ENCODE data around the gene GALNT12.
A peak's percentile ranks its signal among the peaks of the same experiment; 100 is the strongest.

GALNT12 gene

GRCh38 chr9:98796364-98797101, 10.9 kb upstream of the GALNT12 start, which contains the start of gene ANKS6:
TSS of gene ANKS6 (minus strand) at chr9:98796555. CDS start at chr9:98796491, 64 bp downstream.
- TF ChIP-seq CTCF (conservative IDR thresholded peaks at IDR 0.05; ENCODE audit: low read depth, low read length), result peak; percentile 32; the same call in 1 of the 2 replicates
- Histone ChIP-seq H3K4me2 (peak within 1 kb of the TSS; percentile 92), H3K27me3 (ENCODE audit: insufficient read depth, low read depth) (no peaks in the 10 kb centered on the region), H2AFZ (ENCODE audit: low read depth) (peak within 1 kb of the TSS; percentile 94), H4K20me1 (ENCODE audit: insufficient read depth) (no peaks in the 10 kb centered on the region), H3K4me1 (ENCODE audit: low read depth, poor library complexity, severe bottlenecking) (peaks cover 21% of the 10 kb centered on the region), H3K79me2 (ENCODE audit: insufficient read depth, low read depth) (peaks cover 7% of the 10 kb centered on the region; the same call in 1 of the 2 replicates), H3K4me3 (IDR thresholded peaks at IDR 0.05; ENCODE audit: insufficient read depth, low read depth, low read length) (no peak within 1 kb of the TSS), H3K9ac (peak within 1 kb of the TSS; percentile 38; the same call in 1 of the 2 replicates), H3K36me3 (ENCODE audit: insufficient read depth) (no peaks in the 10 kb centered on the region), H3K27ac (no peak within 1 kb of the TSS)

GRCh38 chr9:98797491-98797890, 10.0 kb upstream of the GALNT12 start:
- H3K4me2 ChIP-seq, result no peak overlapping the region
- no peaks in the 10 kb centered on the region for H3K27me3 ChIP-seq (ENCODE audit: insufficient read depth, low read depth)
- no peak overlapping the region for H3K4me3 ChIP-seq (IDR thresholded peaks at IDR 0.05; ENCODE audit: insufficient read depth, low read depth, low read length)
- no peak overlapping the region for H3K27ac ChIP-seq
- H3K79me2 ChIP-seq (ENCODE audit: insufficient read depth, low read depth), result peaks cover 7% of the 10 kb centered on the region; the same call in 1 of the 2 replicates
- H4K20me1 ChIP-seq (ENCODE audit: insufficient read depth), result no peaks in the 10 kb centered on the region
- H3K9ac ChIP-seq, result no peak overlapping the region
- H3K36me3 ChIP-seq (ENCODE audit: insufficient read depth), result no peaks in the 10 kb centered on the region
- TF ChIP-seq CTCF (conservative IDR thresholded peaks at IDR 0.05; ENCODE audit: low read depth, low read length), result no peak
- no peak overlapping the region for H2AFZ ChIP-seq (ENCODE audit: low read depth)
- peaks cover 15% of the 10 kb centered on the region for H3K4me1 ChIP-seq (ENCODE audit: low read depth, poor library complexity, severe bottlenecking)

- Histone ChIP-seq H3K4me1 (ENCODE audit: low read depth, poor library complexity, severe bottlenecking) (peaks cover 7% of the 10 kb centered on the region), H4K20me1 (ENCODE audit: insufficient read depth) (no peaks in the 10 kb centered on the region), H3K27me3 (ENCODE audit: insufficient read depth, low read depth) (no peaks in the 10 kb centered on the region), H3K9ac (no peak overlapping the region), H3K4me2 (no peak overlapping the region), H3K4me3 (IDR thresholded peaks at IDR 0.05; ENCODE audit: insufficient read depth, low read depth, low read length) (no peak overlapping the region), H2AFZ (ENCODE audit: low read depth) (no peak overlapping the region), H3K79me2 (ENCODE audit: insufficient read depth, low read depth) (peaks cover 7% of the 10 kb centered on the region; the same call in 1 of the 2 replicates), H3K36me3 (ENCODE audit: insufficient read depth) (no peaks in the 10 kb centered on the region), H3K27ac (no peak overlapping the region)
- TF ChIP-seq CTCF (conservative IDR thresholded peaks at IDR 0.05; ENCODE audit: low read depth, low read length), result no peak
These were observed 9.2 kb upstream of the GALNT12 start for GRCh38 chr9:98798254-98798653.

GRCh38 chr9:98801561-98801960, 5.9 kb upstream of the GALNT12 start:
- Histone ChIP-seq H3K4me2 (no peak overlapping the region), H3K36me3 (ENCODE audit: insufficient read depth) (no peaks in the 10 kb centered on the region), H3K9ac (no peak overlapping the region), H3K27me3 (ENCODE audit: insufficient read depth, low read depth) (no peaks in the 10 kb centered on the region), H2AFZ (ENCODE audit: low read depth) (no peak overlapping the region), H3K4me1 (ENCODE audit: low read depth, poor library complexity, severe bottlenecking) (peaks cover 1% of the 10 kb centered on the region), H4K20me1 (ENCODE audit: insufficient read depth) (no peaks in the 10 kb centered on the region), H3K27ac (no peak overlapping the region), H3K79me2 (ENCODE audit: insufficient read depth, low read depth) (no peaks in the 10 kb centered on the region), H3K4me3 (IDR thresholded peaks at IDR 0.05; ENCODE audit: insufficient read depth, low read depth, low read length) (no peak overlapping the region)
- TF ChIP-seq CTCF (conservative IDR thresholded peaks at IDR 0.05; ENCODE audit: low read depth, low read length), result no peak

Measured in KMS-11 (cell line).